HEK293T (cell line): ENCODE results near the gene CNTD1.

Source experiments
- ARNT ChIP-seq: fragments of 450-650 bp; IDR thresholded peaks from 2 replicates; pipeline ENCODE4 v1.6.1; 2017; ENCODE audit warnings: mild to moderate bottlenecking
- BHLHE40 ChIP-seq: fragments of 450-650 bp; IDR thresholded peaks from 2 replicates; pipeline ENCODE4 v1.6.1; 2016; ENCODE audit warnings: mild to moderate bottlenecking, moderate library complexity, borderline replicate concordance
- CTBP1 ChIP-seq: fragments of 450-650 bp; IDR thresholded peaks from 2 replicates; pipeline ENCODE4 v1.6.1; 2016; ENCODE audit warnings: borderline replicate concordance
- ELF4 ChIP-seq: fragments of 450-650 bp; IDR thresholded peaks from 2 replicates; pipeline ENCODE4 v1.6.1; 2017; ENCODE audit warnings: antibody characterized with exemption
- FOXA1 ChIP-seq: fragments of 450-650 bp; IDR thresholded peaks from 2 replicates; pipeline ENCODE4 v1.6.1; 2016; ENCODE audit warnings: mild to moderate bottlenecking
- FOXK2 ChIP-seq: fragments of 450-650 bp; IDR thresholded peaks from 2 replicates; pipeline ENCODE4 v1.6.1; 2016; ENCODE audit warnings: mild to moderate bottlenecking
- FOXM1 ChIP-seq: fragments of 450-650 bp; IDR thresholded peaks from 2 replicates; pipeline ENCODE4 v1.6.1; 2017; ENCODE audit warnings: mild to moderate bottlenecking, borderline replicate concordance
- SP1 ChIP-seq: fragments of 450-650 bp; IDR thresholded peaks from 2 replicates; pipeline ENCODE4 v1.6.1; 2017

GRCh38 chr17:42795061-42795460 lies 3.6 kb upstream of the CNTD1 start:
- TF ChIP-seq CTBP1 (no peak), ELF4 (no peak), FOXM1 (no peak), BHLHE40 (no peak), SP1 (no peak), FOXA1 (no peak), FOXK2 (no peak), ARNT (no peak)
